GM13977 (cell line): ENCODE results near the gene KCNMA1.

Source experiments
- DNase-seq: peaks from one replicate; pipeline ENCODE4 v3.0.0; 2012; ENCODE audit warnings: low spot score
- CTCF ChIP-seq: IDR thresholded peaks from 2 replicates; pipeline ENCODE4 v1.5.1; 2012; ENCODE audit warnings: mild to moderate bottlenecking, control low read depth; ENCODE audit not compliant: insufficient read depth; ENCODE audit errors: extremely low read depth, missing control alignments
- in situ Hi-C: fragments of 300-500 bp; cut with MboI; formaldehyde crosslinking; loops from one replicate; pipeline ENCODE4 v1.12.0; 2022; ENCODE audit warnings: low sequenced_read_pairs, low pct_unique_long_range_greater_than_20kb, mixed read lengths, inconsistent platforms; ENCODE audit not compliant: unreplicated experiment

KCNMA1 gene

GRCh38 chr10:77021966-77022490, 615.6 kb downstream of the KCNMA1 start:
- no peak for DNase-seq

GRCh38 chr10:77020426-77021040, 617.1 kb downstream of the KCNMA1 start:
- DNase-seq, result no peak
- in situ Hi-C loops, result no loop called here
- TF ChIP-seq CTCF, result no peak

More at GRCh38 chr10:77021966-77022490, 615.6 kb downstream of the KCNMA1 start:
- in situ Hi-C loops, result no loop called here
- no peak for TF ChIP-seq CTCF

GRCh38 chr10:77016855-77017254, 620.8 kb downstream of the KCNMA1 start:
- no peak for TF ChIP-seq CTCF
- in situ Hi-C loops, result no loop called here
- no peak for DNase-seq

GRCh38 chr10:77016278-77016815, 621.3 kb downstream of the KCNMA1 start:
- no peak for TF ChIP-seq CTCF
- in situ Hi-C loops, result no loop called here
- DNase-seq, result no peak

GRCh38 chr10:77015360-77015759, 622.2 kb downstream of the KCNMA1 start:
- TF ChIP-seq CTCF, result no peak
- in situ Hi-C loops, result no loop called here

GRCh38 chr10:77012812-77013500, 624.7 kb downstream of the KCNMA1 start:
- DNase-seq, result no peak
- TF ChIP-seq CTCF, result no peak
- in situ Hi-C loops, result no loop called here

More at GRCh38 chr10:77015360-77015759, 622.2 kb downstream of the KCNMA1 start:
- no peak for DNase-seq
